GM19351 (cell line): ENCODE data around the gene C3orf62.
"Not testable (repeated sequence)": the region's sequence is repeated elsewhere in the genome, so short reads cannot be mapped to it uniquely, and the experiment has no call there.

ENCODE experiments used
- ATAC-seq: cut with Tn5 transposase; IDR thresholded peaks from one replicate; pipeline ENCODE4 v1.9.1; 2021; ENCODE audit warnings: mild to moderate bottlenecking, moderate library complexity; ENCODE audit not compliant: unreplicated experiment

C3orf62 gene

DNA sequence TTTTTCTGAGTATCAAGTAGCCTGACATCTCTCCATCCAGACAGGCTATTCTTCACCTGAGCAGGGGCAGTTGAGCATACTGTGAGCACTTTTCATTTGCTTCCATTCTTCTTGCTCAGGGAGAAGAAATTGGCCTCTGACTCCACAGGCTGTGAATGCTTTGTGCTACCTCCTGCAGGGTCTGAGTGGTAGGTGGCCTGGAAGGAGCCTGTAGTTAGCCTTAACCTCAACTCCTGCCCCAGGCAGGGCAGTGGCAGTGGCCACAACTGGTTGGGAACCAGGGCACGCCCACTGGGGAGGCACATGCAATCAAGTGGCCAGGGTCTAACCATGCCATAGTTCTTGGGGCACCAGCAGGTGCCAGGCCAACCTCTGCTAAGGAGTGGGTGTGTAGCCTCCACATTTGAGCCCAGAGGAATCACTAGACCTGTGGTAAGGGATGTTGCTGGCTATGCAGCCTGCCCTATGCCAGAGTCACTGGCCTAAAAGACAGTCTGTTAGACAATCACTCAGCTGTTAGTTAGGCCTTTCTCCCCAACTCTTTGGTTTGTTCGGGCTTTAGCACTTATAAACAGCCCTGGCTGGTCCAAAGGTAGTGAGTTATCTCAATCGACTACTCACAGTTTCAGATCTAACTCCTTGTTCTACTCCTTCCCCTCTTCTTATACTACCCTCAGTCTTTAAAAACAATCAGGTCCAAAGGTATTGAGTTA, 7.4 kb downstream of the C3orf62 start:
- no peak for ATAC-seq

DNA sequence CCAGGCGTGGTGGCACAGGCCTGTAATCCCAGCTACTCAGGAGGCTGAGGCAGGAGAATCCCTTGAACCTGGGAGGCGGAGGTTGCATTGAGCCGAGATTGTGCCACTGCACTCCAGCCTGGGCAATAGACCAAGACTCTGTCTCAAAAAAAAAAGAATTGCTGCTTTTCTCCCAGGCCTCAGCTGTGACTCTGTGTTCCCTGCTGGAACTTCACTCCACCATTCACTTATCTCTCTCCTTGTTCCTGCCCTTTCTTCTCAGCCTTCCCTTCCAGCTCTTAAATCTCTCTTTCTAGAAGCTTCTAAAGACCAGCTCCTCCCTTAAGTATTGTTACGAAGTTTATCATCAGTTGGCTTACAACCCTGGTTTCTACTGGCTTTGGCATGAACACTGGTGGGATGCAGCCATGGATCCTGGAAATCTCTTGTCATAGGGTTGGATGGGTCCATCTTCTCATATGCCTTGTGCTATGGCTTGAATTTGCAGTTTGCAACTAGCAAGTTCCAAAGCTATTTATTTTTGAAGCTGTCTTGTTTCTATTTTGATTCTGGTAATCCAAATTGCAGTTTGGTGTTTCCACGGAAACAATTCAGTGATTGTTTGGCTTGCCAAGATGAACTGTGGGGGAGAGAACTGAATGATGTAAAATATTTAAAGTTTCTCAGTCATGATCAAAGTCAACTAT, 10.5 kb downstream of the C3orf62 start:
- ATAC-seq: no peak

DNA sequence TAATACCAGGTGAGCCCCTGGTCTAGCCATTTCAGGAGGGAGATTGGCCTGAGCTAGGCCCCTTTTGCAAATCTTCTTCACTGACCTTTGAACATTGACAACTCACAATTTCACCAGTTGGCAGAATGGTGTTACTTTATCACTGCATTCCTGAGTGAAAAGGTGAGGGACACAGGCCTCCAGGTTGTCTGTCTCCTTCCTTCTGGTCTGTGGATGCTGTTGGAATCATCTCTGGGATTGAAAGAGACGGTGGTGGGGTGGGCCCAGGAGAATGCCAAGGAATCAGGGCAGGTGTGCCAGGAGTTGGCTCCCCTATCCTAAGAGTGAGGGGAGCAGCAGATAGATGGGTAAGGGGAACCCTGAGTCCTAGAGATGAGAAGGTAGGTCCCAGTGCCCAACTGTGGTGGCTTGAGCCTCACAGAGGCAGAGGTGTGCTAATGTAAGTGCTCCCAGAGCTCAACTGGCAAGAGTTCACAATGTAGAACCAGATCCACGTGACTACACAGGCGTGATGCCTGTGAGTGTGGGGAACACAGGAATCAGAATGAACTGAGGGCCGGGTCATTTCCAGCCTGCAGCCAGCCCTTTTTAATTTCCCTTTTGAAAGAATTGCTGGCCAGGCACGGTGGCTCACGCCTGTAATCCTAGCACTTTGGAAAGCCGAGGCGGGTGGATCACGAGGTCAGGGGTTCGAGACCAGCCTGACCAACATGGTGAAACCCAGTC, 11.2 kb downstream of the C3orf62 start:
- ATAC-seq: no peak

DNA sequence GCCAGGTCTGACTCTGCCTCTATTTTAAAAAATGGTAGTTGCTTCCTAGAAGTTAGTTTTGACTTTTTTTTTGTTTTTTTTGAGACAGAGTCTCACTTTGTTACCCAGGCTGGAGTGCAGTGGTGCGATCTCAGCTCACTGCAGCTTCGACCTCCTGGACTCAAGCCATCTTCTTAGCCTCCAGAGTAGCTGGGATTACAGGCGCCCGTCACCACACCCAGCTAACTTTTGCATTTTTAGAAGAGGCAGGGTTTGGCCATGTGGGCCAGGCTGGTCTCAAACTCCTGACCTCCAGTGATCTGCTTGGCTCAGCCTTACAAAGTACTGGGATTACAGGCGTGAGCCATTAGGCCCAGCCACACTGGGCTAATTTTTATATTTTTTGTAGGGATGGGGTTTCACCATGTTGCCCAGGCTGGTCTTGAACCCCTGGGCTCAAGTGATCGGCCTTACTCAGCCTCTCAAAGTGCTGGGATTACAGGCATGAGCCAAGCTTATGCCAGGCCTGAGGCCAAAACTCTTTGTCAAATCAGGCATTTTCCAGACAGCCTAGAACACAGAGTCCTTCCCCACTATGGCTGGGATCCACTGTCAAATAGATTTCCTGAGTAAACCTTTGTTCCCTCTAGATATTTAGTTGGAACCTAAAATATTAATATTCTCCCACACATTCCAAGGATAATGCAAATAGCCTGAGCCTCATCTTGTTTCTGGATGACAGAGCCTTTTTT, 13.7 kb downstream of the C3orf62 start:
- ATAC-seq: no peak

DNA sequence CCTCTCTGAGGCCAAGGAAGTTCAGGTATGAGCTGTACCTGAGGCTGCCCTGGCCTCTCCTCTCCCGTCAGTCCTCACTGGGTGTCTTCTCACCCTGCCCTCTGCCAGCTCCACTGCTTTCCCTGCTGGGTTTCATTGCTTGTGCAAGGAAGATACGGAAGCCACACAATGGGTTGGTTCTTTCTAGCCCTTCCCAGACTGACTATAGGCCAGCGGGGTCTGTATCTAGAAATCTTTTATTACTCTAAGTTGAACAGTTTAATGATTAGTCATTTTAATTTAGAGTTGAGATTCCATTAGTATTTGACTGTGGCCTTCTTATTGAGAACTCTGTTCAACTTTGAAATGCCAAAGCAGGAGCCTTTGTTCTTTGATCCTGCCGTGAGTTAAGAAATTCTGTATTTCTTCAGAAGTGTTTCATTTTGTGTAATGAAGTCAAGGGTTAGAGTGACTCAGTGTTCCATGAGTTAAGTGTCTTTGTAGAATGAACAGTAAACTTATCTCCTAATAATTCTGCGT, 16.2 kb downstream of the C3orf62 start:
- ATAC-seq: no peak

DNA sequence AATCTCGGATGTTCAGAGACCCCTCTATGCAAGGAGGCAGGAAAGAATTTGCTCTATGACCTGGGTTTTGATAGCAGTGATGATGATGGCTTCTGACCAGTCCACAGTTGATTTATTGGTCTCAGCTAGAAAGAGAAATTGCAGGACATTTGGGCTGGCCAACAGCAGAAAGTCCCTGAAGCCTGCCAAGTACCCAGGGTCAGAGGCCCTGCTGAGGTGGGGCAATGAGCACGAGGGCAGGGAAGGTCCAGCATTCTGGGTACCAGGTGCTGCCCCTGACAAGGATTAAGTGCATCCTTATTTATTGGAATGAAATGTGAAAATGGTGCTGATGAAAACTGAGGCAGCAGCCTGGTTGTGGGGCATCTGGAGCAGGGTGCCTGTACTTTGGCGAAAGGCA, 19.8 kb downstream of the C3orf62 start:
- no peak for ATAC-seq

DNA sequence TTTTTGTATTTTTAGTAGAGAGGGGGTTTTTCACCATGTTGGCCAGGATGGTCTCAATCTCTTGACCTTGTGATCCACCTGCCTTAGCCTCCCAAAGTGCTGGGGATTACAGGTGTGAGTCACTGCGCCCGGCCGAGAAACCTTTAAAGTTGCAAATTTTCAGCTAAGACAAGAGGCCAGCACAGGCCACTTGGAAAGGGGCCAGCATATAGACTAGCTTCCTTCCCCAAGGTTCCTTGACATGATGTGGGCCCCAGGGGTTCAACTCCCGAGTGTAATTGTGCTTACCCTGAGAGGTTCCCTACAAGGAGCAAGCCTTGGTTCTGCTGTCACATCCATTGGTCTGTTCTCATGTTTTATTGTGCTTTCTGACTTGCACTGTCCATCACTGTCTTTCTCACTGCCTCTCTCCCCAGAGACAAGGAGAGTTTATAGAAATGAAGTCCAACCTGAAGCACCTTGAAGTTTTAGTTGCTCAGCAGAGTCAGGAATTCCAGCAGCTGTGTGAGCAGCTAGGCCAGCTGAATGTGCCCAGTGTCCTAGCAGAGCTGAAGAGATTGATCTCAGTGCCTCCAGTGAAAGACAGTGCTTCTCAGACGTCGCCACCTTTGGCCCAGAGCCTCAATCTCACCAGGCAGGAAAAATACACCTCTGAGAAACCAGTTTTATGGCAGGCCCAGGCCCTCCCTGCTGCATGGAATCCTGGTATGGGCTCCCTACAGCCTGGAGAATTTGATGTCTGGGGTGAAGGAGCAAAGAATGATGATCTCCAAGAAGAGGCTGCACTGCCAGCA, 21.1 kb downstream of the C3orf62 start:
- no peak for ATAC-seq

DNA sequence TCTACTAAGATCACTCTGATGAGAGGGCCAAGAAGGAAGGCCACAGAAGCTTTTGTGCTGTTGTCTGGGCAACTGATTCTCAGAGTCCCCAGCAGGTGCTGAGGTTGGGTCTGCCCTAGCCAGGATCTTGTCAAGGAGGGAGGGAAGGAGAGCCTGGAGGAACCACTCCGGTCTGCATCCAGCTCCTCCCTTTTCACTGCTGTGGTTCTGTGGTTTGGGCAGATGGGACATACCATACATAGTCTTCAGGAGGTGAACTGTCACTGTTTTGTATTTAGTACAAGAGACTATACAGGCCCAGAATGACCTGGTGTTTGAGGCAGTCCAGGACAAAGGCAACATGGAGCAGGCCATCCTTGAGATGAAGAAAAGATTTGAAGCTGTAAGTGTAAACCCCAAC, 21.9 kb downstream of the C3orf62 start:
- no peak for ATAC-seq

DNA sequence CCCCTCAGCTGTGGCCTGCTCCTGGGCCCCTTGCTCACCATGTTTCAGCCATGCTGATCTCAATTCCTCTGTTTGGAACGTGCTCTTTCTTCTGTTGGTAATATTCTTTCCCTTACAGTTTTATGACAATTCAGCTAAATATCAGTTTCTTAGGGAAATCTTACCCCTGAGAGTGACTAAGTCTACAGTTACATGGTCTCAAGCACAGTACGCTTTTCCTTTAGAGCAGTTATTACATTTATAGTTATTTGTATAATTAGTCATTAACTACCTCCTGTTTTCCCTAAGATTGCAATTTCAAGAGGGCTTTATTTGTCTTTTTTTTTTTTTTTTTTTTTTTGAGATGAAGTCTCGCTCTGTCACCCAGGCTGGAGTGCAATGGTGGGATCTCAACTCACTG, 23.5 kb downstream of the C3orf62 start:
- ATAC-seq: no peak

DNA sequence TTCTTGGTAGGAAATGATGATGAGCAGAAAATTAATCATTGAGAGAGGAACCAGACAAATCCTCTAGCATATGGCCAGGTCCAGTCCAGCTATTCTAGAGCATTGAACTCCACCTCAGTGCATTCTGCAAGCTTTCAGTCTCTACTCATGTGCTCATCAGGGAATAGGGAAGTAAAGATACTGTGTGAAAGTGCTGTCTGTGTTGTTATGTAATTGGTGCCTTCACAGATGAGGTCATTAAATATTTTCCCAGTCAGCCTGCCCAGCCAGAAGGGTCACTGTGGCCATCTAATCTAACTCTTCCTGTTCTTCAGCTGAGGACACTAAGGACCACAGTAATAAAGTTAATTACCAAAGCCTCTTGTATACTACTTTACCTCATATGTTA, 28.2 kb downstream of the C3orf62 start:
- no peak for ATAC-seq

DNA sequence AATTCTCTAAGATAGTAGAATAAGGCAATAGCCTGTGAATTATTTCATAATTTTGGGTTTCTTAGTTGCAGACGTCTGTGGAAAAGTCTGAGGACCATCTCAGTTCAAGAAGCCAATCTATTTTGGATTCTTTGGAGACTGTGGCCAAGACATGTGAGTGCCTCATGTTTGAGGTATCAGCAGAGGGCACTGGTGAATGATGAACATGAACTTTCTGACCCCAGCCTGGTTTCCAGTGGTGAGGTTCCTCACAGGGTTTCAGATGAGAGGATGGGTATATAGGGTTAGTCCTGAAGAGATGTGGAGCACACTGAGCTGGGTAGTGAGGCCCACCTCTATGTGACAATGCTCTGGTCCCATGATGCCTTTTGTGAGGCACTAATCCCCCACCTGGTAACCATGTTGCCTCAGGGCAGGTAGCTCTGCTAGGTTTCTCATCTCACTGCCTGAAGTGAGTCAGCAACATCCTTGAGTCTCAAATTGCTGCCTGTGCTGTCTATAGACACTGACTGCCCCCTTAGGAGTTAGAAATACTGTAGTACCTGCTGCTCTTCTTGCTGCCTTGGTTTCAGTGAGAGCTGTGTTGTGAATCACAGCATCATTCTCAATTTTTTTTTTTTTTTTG, 32.3 kb downstream of the C3orf62 start:
- ATAC-seq: no peak

DNA sequence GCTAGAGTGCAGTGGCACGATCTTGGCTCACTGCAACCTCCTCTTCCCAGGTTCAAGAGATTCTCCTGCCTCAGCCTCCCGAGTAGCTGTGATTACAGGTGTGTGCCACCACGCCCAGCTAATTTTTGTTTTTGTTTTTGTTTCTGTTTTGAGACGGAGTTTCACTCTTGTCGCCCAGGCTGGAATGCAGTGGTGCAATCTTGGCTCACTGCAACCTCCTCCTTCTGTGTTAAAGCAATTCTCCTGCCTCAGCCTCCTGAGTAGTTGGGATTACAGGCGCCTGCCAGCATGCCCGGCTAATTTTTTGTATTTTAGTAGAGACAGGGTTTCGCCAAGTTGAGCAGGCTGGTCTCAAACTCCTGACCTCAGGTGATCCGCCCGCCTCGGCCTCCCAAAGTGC, 36.9 kb downstream of the C3orf62 start:
- ATAC-seq: not testable (repeated sequence)

DNA sequence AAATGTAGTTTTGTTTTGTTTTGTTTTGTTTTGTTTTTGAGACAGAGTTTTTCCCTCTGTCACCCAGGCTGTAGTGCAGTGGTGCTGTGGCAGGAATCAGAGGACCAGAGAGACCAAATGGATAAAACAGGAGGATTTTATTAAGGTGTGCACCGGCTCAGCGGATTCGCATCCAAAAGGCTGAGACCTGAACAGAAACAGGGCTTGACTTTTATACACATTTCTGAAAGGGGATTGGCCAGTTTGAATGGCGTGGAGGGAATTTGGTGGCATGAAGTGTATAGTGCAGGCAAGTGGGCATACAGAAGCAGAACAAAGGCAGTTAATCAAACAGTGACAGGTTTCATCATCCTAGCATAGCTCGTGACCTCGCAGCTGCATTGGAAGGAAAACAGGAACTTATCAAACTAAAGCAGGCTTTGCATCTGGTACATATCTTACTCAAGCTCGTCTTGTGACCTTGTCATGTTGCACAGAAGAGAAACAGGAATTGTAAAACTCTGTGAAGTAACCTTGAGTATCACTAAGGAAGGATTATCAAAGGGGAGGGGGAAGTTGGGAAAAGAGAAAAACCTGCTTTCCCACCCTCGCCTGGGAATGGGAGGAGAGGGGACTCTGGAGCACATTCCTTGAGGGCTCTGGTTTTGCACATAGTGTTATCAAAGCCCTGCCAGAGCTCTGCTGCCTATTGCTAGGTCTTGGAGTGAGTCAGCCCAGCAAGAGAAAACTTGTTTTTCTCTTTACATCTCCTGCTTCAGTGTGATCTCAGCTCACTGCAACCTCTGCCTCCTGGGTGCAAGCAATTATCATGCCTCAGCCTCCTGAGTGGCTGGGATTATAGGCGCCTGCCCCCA, 38.5 kb downstream of the C3orf62 start:
- no peak for ATAC-seq

DNA sequence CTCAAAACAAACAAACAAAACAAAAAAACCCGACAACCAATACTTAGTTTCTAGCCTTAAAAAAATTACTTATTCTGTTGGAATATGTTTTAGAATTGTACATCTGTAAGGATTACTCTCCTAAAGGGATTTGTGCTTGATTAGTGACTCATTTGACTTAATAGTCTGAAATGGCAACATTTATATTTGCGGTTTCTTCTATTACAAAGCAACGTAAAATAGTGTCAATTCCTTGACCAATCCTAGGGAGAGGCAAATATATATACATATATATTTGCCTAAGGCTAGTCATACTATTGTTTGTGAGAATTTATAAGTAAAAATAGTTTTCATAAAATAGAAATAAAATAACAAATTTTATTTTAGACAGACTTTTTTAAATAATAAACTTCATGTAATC, 39.7 kb downstream of the C3orf62 start:
- no peak for ATAC-seq

DNA sequence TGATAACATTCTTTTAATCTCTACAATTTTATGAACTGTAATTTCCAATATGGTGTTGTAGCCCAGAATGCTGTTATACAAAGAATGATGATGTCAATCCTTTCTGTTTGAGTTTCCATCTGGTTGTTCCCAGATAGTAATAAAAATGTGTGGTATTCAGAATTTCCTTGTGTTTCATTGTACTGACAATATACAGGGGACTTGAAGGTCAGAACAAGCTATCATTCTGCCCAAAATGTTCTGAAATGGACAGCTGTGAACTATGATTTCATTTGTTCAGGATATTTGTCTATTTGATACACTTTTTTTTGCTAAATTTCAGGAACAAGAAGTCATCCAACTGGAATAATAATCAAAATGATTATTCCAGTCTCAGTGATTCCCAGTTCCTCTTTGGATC, 40.8 kb downstream of the C3orf62 start:
- no peak for ATAC-seq

DNA sequence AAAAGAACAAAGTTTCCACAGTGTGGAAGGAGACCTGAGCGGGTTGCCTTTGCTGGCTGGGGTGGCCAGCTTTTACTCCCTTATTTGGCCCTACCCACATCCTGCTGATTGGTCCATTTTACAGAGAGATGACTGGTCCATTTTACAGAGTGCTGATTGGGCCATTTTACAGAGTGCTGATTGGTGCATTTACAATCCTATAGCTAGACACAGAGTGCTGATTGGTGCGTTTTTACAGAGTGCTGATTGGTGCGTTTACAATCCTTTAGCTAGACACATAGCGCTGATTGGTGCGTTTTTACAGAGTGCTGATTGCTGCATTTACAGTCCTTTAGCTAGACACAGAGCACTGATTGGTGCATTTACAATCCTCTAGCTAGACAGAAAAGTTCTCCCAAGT, 48.2 kb downstream of the C3orf62 start:
- not testable (repeated sequence) for ATAC-seq

DNA sequence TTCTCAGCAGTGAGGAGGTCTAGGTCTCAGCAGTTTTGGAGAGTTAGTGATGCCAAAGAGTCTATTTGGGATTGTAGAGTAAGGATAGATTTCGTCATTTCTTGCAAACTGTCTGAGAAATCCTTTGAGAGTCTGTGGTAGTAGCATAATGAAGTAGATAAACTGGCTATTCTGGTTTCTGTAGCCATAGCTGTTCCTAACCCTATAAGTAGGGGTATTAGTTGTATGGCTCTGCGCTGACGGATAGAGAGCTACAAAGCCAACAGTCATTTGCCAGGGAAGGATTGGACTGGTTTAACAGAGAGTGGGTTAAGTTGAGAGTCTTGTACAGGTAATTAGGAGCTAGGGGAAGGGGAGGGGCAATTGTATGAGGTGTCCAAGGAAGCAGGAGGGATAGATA, 55.0 kb downstream of the C3orf62 start:
- ATAC-seq: no peak

DNA sequence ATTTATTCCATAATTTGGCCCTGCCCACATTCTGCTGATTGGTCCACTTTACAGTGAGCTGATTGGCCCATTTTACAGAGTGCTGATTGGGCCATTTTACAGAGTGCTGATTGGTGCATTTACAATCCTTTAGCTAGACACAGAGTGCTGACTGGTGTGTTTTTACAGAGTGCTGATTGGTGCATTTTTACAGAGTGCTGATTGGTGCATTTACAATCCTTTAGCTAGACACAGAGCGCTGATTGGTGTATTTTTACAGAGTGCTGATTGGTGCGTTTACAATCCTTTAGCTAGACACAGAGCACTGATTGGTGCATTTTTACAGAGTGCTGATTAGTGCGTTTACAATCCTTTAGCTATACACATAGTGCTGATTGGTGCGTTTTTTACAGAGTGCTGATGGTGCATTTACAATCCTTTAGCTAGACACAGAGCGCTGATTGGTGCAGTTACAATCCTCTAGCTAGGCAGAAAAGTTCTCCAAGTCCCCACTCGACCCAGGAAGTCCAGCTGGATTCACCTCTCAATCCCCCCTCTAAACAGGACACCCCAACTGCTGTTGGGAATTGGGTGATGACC, 56.0 kb downstream of the C3orf62 start:
- ATAC-seq: not testable (repeated sequence)

DNA sequence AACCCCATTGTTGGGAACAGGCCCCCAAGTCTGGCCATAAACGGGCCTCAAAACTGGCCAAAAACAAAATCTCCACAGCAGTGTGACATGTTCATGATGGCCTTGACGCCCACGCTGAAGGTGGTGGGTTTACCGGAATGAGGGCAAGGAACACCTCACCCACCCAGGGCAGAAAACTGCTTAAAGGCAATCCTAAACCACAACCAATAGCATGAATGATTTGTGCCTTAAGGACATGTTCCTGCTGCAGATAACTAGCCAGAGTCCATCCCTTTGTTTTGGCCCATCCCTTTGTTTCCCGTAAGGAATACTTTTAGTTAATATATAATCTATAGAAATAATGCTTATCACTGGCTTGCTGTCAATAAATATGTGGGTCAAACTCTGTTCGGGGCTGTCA, 57.9 kb downstream of the C3orf62 start:
- no peak for ATAC-seq
